ENCODE measurements around the gene PLCXD3.

The PLCXD3 gene

GRCh38 chr5:41537581-41537980, 27.2 kb upstream of the PLCXD3 start:
- Histone ChIP-seq H2AFZ (ENCODE audit: low read length) (no peak overlapping the region), H4K20me1 (ENCODE audit: insufficient read depth, low read length, poor library complexity, severe bottlenecking) (no peaks in the 10 kb centered on the region), H3K4me2 (ENCODE audit: low read depth, low read length, poor library complexity, severe bottlenecking) (no peak overlapping the region), H3K9me3 (ENCODE audit: insufficient read depth, low read depth, low read length) (0 out of 2 replicates have a peak, but pooled peaks cover 3% of the 10 kb centered on the region), H3F3A (ENCODE audit: low read depth) (no peaks in the 10 kb centered on the region), H3K4me1 (ENCODE audit: insufficient read depth, low read length, poor library complexity, severe bottlenecking) (no peaks in the 10 kb centered on the region), H3K9ac (ENCODE audit: low read depth, low read length, poor library complexity, severe bottlenecking) (no peak overlapping the region), H3K27me3 (ENCODE audit: insufficient read depth, low read length, poor library complexity, severe bottlenecking) (no peaks in the 10 kb centered on the region), H3K79me2 (ENCODE audit: insufficient read depth, low read length) (no peaks in the 10 kb centered on the region), H3K36me3 (ENCODE audit: insufficient read depth, low read length) (no peaks in the 10 kb centered on the region), H3K9me2 (replicated peaks; ENCODE audit: low read depth, low read length) (no peaks in the 10 kb centered on the region), H3K4me3 (ENCODE audit: low read length, poor library complexity, severe bottlenecking) (no peak overlapping the region)
- TF ChIP-seq CTCF (conservative IDR thresholded peaks at IDR 0.05; ENCODE audit: low read length) (no peak), EZH2phosphoT487 (IDR thresholded peaks at IDR 0.05; ENCODE audit: borderline replicate concordance) (no peak)

- Histone ChIP-seq H3K4me3 (ENCODE audit: low read length, poor library complexity, severe bottlenecking) (no peak overlapping the region), H3K36me3 (ENCODE audit: insufficient read depth, low read length) (no peaks in the 10 kb centered on the region), H3K27me3 (ENCODE audit: insufficient read depth, low read length, poor library complexity, severe bottlenecking) (no peaks in the 10 kb centered on the region), H4K20me1 (ENCODE audit: insufficient read depth, low read length, poor library complexity, severe bottlenecking) (no peaks in the 10 kb centered on the region), H2AFZ (ENCODE audit: low read length) (no peak overlapping the region), H3K9ac (ENCODE audit: low read depth, low read length, poor library complexity, severe bottlenecking) (no peak overlapping the region), H3F3A (ENCODE audit: low read depth) (no peaks in the 10 kb centered on the region), H3K79me2 (ENCODE audit: insufficient read depth, low read length) (no peaks in the 10 kb centered on the region), H3K4me2 (ENCODE audit: low read depth, low read length, poor library complexity, severe bottlenecking) (no peak overlapping the region), H3K4me1 (ENCODE audit: insufficient read depth, low read length, poor library complexity, severe bottlenecking) (no peaks in the 10 kb centered on the region), H3K9me2 (replicated peaks; ENCODE audit: low read depth, low read length) (no peaks in the 10 kb centered on the region), H3K9me3 (ENCODE audit: insufficient read depth, low read depth, low read length) (no peaks in the 10 kb centered on the region)
- TF ChIP-seq EZH2phosphoT487 (IDR thresholded peaks at IDR 0.05; ENCODE audit: borderline replicate concordance) (no peak), CTCF (conservative IDR thresholded peaks at IDR 0.05; ENCODE audit: low read length) (no peak)
Observed at GRCh38 chr5:41532485-41532884, 22.1 kb upstream of the PLCXD3 start.

- Histone ChIP-seq H3K4me1 (ENCODE audit: insufficient read depth, low read length, poor library complexity, severe bottlenecking) (no peaks in the 10 kb centered on the region), H2AFZ (ENCODE audit: low read length) (no peak overlapping the region), H3K27me3 (ENCODE audit: insufficient read depth, low read length, poor library complexity, severe bottlenecking) (no peaks in the 10 kb centered on the region), H3K4me3 (ENCODE audit: low read length, poor library complexity, severe bottlenecking) (no peak overlapping the region), H3K79me2 (ENCODE audit: insufficient read depth, low read length) (no peaks in the 10 kb centered on the region), H3K9me3 (ENCODE audit: insufficient read depth, low read depth, low read length) (no peaks in the 10 kb centered on the region), H4K20me1 (ENCODE audit: insufficient read depth, low read length, poor library complexity, severe bottlenecking) (no peaks in the 10 kb centered on the region), H3K9me2 (replicated peaks; ENCODE audit: low read depth, low read length) (no peaks in the 10 kb centered on the region), H3F3A (ENCODE audit: low read depth) (no peaks in the 10 kb centered on the region), H3K36me3 (ENCODE audit: insufficient read depth, low read length) (no peaks in the 10 kb centered on the region), H3K4me2 (ENCODE audit: low read depth, low read length, poor library complexity, severe bottlenecking) (no peak overlapping the region), H3K9ac (ENCODE audit: low read depth, low read length, poor library complexity, severe bottlenecking) (no peak overlapping the region)
- TF ChIP-seq CTCF (conservative IDR thresholded peaks at IDR 0.05; ENCODE audit: low read length), result no peak
- no peak for TF ChIP-seq EZH2phosphoT487 (IDR thresholded peaks at IDR 0.05; ENCODE audit: borderline replicate concordance)
Observed at GRCh38 chr5:41527201-41527779, 16.9 kb upstream of the PLCXD3 start.
